GM12878 (cell line): ENCODE data around the gene MARVELD2.

Source experiments
- BMI1 ChIP-seq: fragments of 450-650 bp; IDR thresholded peaks from 2 replicates; pipeline ENCODE4 v1.6.1; 2016; ENCODE audit warnings: mild to moderate bottlenecking, moderate library complexity, borderline replicate concordance
- CEBPB ChIP-seq, 2 experiments: fragments of 150-350 bp in 1 of 2; IDR thresholded peaks; 2 replicates each; pipeline ENCODE4 v1.6.1; 2012 to 2014; ENCODE audit warnings: low read depth in 2 of 2, low read length in 2 of 2, borderline replicate concordance in 1 of 2, inconsistent platforms in 1 of 2
- DPF2 ChIP-seq: fragments of 450-650 bp; IDR thresholded peaks from 2 replicates; pipeline ENCODE4 v1.6.1; 2017; ENCODE audit warnings: mild to moderate bottlenecking
- EP300 ChIP-seq, 2 experiments: fragments of 150-350 bp in 1 of 2; IDR thresholded peaks; 2 replicates each; pipeline ENCODE4 v1.6.1; 2011 to 2012; ENCODE audit warnings: low read depth in 2 of 2, low read length in 2 of 2, borderline replicate concordance in 1 of 2, improper control_type of control experiment in 1 of 2, inconsistent platforms in 1 of 2; ENCODE audit not compliant: control insufficient read depth in 1 of 2
- ESRRA ChIP-seq: IDR thresholded peaks from 2 replicates; pipeline ENCODE4 v1.6.1; 2012; ENCODE audit warnings: mild to moderate bottlenecking, low read length, improper control_type of control experiment
- HSF1 ChIP-seq: fragments of 150-350 bp; IDR thresholded peaks from 2 replicates; pipeline ENCODE4 v1.6.1; 2014; ENCODE audit warnings: mild to moderate bottlenecking, low read depth, low read length
- MEF2B ChIP-seq: fragments of 450-650 bp; IDR thresholded peaks from 2 replicates; pipeline ENCODE4 v1.6.1; 2018; ENCODE audit warnings: mild to moderate bottlenecking, moderate library complexity; ENCODE audit not compliant: partially characterized antibody, poor library complexity, severe bottlenecking
- POLR2A ChIP-seq: IDR thresholded peaks from 2 replicates; pipeline ENCODE4 v1.6.1; 2011; ENCODE audit warnings: low read depth, mild to moderate bottlenecking, low read length
- POLR2AphosphoS5 ChIP-seq: IDR thresholded peaks from 2 replicates; pipeline ENCODE4 v1.6.1; 2011; ENCODE audit warnings: mild to moderate bottlenecking, low read length, inconsistent platforms
- RFX5 ChIP-seq: IDR thresholded peaks from 2 replicates; pipeline ENCODE4 v1.6.1; 2011; ENCODE audit warnings: low read depth, low read length, improper control_type of control experiment
- TARDBP ChIP-seq: IDR thresholded peaks from 2 replicates; pipeline ENCODE4 v1.6.1; 2016; ENCODE audit warnings: borderline replicate concordance
- TF ChIP-seq, protein P1 (sequence below), 3 experiments: IDR thresholded peaks in 2 of 3; conservative IDR thresholded peaks in 1 of 3; 2 replicates each; pipeline ENCODE4 v1.5.1; 2011; ENCODE audit warnings: low read depth in 3 of 3, low read length in 3 of 3, mild to moderate bottlenecking in 3 of 3, control low read depth in 2 of 3, moderate library complexity in 2 of 3, inconsistent platforms in 1 of 3, mixed read lengths in 1 of 3; ENCODE audit not compliant: control insufficient read depth in 2 of 3, insufficient read depth in 1 of 3; ENCODE audit errors: extremely low read depth in 1 of 3

DNA sequence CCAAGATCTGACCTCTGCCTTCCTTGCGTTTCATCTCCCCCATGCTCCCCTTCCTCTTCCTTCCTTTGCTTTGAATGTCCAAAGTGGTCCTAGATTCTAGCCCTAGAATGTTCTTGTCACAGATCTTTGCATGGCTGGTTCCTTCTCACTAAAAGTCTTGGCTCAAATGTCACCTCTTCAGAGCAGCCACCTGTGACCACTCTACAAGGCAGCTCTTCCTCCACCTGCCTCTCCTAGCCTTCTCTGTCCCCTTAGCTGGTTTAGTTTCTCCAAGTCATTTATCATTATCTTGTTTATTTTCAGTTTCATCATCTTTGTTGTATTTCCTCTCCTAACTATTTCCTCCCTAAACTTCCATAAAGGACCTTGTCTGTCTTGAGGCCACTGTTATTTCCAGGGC lies 70.6 kb downstream of the MARVELD2 start:
- TF ChIP-seq HSF1 (no peak), DPF2 (no peak), EP300 (IDR thresholded peaks at IDR 0.05; ENCODE audit: borderline replicate concordance in 1 of 2, control insufficient read depth in 1 of 2, low read depth in 2 of 2, low read length in 2 of 2) (no peak), POLR2A (no peak), ESRRA (no peak), RFX5 (no peak), CEBPB (IDR thresholded peaks at IDR 0.05; ENCODE audit: borderline replicate concordance in 1 of 2, low read depth in 2 of 2, low read length in 2 of 2) (no peak), POLR2AphosphoS5 (no peak), BMI1 (no peak), MEF2B (no peak), TARDBP (no peak)
- TF ChIP-seq, protein P1, sequence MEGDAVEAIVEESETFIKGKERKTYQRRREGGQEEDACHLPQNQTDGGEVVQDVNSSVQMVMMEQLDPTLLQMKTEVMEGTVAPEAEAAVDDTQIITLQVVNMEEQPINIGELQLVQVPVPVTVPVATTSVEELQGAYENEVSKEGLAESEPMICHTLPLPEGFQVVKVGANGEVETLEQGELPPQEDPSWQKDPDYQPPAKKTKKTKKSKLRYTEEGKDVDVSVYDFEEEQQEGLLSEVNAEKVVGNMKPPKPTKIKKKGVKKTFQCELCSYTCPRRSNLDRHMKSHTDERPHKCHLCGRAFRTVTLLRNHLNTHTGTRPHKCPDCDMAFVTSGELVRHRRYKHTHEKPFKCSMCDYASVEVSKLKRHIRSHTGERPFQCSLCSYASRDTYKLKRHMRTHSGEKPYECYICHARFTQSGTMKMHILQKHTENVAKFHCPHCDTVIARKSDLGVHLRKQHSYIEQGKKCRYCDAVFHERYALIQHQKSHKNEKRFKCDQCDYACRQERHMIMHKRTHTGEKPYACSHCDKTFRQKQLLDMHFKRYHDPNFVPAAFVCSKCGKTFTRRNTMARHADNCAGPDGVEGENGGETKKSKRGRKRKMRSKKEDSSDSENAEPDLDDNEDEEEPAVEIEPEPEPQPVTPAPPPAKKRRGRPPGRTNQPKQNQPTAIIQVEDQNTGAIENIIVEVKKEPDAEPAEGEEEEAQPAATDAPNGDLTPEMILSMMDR (IDR thresholded peaks at IDR 0.05 in 2 of 3, conservative IDR thresholded peaks at IDR 0.05 in 1 of 3; ENCODE audit: control insufficient read depth in 2 of 3, extremely low read depth in 1 of 3, insufficient read depth in 1 of 3, low read depth in 3 of 3, low read length in 3 of 3), result no peak
